NCI-H1930 (cell line): ENCODE results near the gene C2CD3.
"Not testable (repeated sequence)": the region's sequence is repeated elsewhere in the genome, so short reads cannot be mapped to it uniquely, and the experiment has no call there.

Experiments
- DNase-seq, 2 experiments: peaks; one replicate each; lab custom pipeline; 2025; lab: John Stamatoyannopoulos, UW

The C2CD3 gene

GRCh38 chr11:74112877-74113276 lies 57.9 kb downstream of the C2CD3 start:
- DNase-seq = no peak

GRCh38 chr11:74106124-74106523 lies 64.7 kb downstream of the C2CD3 start:
- DNase-seq = no peak

GRCh38 chr11:74102321-74102720 lies 68.5 kb downstream of the C2CD3 start:
- DNase-seq = no peak

- DNase-seq = no peak
Observed at GRCh38 chr11:74100735-74101134, 70.1 kb downstream of the C2CD3 start.

GRCh38 chr11:74100231-74100630 lies 70.6 kb downstream of the C2CD3 start:
- no peak for DNase-seq

- no peak for DNase-seq
Observed at GRCh38 chr11:74097686-74098237, 73.0 kb downstream of the C2CD3 start.

- no peak for DNase-seq
Observed at GRCh38 chr11:74094393-74094792, 76.4 kb downstream of the C2CD3 start.

- no peak for DNase-seq
Observed at GRCh38 chr11:74092425-74092824, 78.4 kb downstream of the C2CD3 start.

- DNase-seq = no peak
Observed at GRCh38 chr11:74091549-74091948, 79.3 kb downstream of the C2CD3 start.

- DNase-seq = no peak
Observed at GRCh38 chr11:74090701-74091100, 80.1 kb downstream of the C2CD3 start.

- no peak for DNase-seq
Observed at GRCh38 chr11:74086242-74086884, 84.4 kb downstream of the C2CD3 start.

- no peak for DNase-seq
Observed at GRCh38 chr11:74085542-74085892, 85.3 kb downstream of the C2CD3 start.

- no peak for DNase-seq
Observed at GRCh38 chr11:74084796-74085541, 85.8 kb downstream of the C2CD3 start.

- not testable (repeated sequence) for DNase-seq
Observed at GRCh38 chr11:74083927-74084326, 86.9 kb downstream of the C2CD3 start.

GRCh38 chr11:74081428-74081827 lies 89.4 kb downstream of the C2CD3 start:
- DNase-seq = no peak

GRCh38 chr11:74077193-74077592 lies 93.6 kb downstream of the C2CD3 start:
- DNase-seq = no peak

GRCh38 chr11:74072721-74073120 lies 98.1 kb downstream of the C2CD3 start:
- DNase-seq = peak in 1 of 2 experiments; percentile 27

GRCh38 chr11:74072286-74072685 lies 98.5 kb downstream of the C2CD3 start:
- DNase-seq = no peak

GRCh38 chr11:74070723-74071492 lies 99.9 kb downstream of the C2CD3 start:
- DNase-seq = no peak

- DNase-seq = no peak
Observed at GRCh38 chr11:74069146-74070046, 101.4 kb downstream of the C2CD3 start.

GRCh38 chr11:74066663-74067062 lies 104.1 kb downstream of the C2CD3 start:
- not testable (repeated sequence) for DNase-seq

- not testable (repeated sequence) for DNase-seq
Observed at GRCh38 chr11:74065534-74065933, 105.3 kb downstream of the C2CD3 start.
